Neuronal stem cell (in vitro differentiated cells): Measurements from ENCODE around the gene TBXAS1.

ENCODE experiments used
- DNase-seq: peaks from one replicate; pipeline ENCODE4 v3.0.0-alpha.2; 2013; ENCODE audit warnings: low spot score
- H2AFZ ChIP-seq: one replicate; pipeline ENCODE4 v1.6.1; 2013; ENCODE audit warnings: mild to moderate bottlenecking, low read length, inconsistent platforms
- H2AK5ac ChIP-seq: 2 replicates; pipeline ENCODE4 v1.6.1; 2013; ENCODE audit warnings: low read depth, mild to moderate bottlenecking, inconsistent platforms, low read length, moderate library complexity, mixed read lengths
- H2BK120ac ChIP-seq: 2 replicates; pipeline ENCODE4 v1.6.1; 2013; ENCODE audit warnings: low read depth, mild to moderate bottlenecking, inconsistent platforms, low read length, moderate library complexity, mixed read lengths
- H2BK12ac ChIP-seq: one replicate; pipeline ENCODE4 v1.6.1; 2013; ENCODE audit warnings: low read length, inconsistent platforms
- H2BK15ac ChIP-seq: 2 replicates; pipeline ENCODE4 v1.6.1; 2013; ENCODE audit warnings: mild to moderate bottlenecking, low read length, inconsistent platforms, mixed read lengths
- H2BK5ac ChIP-seq: one replicate; pipeline ENCODE4 v1.6.1; 2013; ENCODE audit warnings: inconsistent platforms, mild to moderate bottlenecking, low read length, moderate library complexity
- H3K14ac ChIP-seq: one replicate; pipeline ENCODE4 v1.6.1; 2013; ENCODE audit warnings: low read length, inconsistent platforms
- H3K18ac ChIP-seq: 2 replicates; pipeline ENCODE4 v1.6.1; 2013; ENCODE audit warnings: low read length, inconsistent platforms
- H3K23ac ChIP-seq: 2 replicates; pipeline ENCODE4 v1.6.1; 2013; ENCODE audit warnings: low read depth, mild to moderate bottlenecking, mixed read lengths, low read length, inconsistent platforms; ENCODE audit not compliant: poor library complexity
- H3K27ac ChIP-seq: replicated peaks from 3 replicates; pipeline ENCODE4 v1.5.1; 2013; ENCODE audit warnings: low read length, inconsistent platforms
- H3K27me3 ChIP-seq, 3 experiments: 2 replicates each; pipeline ENCODE4 v1.6.1; 2013; ENCODE audit warnings: low read length in 3 of 3, mild to moderate bottlenecking in 2 of 3, inconsistent platforms in 1 of 3, low read depth in 1 of 3, mixed read lengths in 1 of 3, moderate library complexity in 1 of 3; ENCODE audit not compliant: control insufficient read depth in 3 of 3, insufficient read depth in 3 of 3
- H3K36me3 ChIP-seq, 2 donors: replicated peaks in 1 of 2; 2 replicates each; pipeline ENCODE4 v1.6.1; 2013; ENCODE audit warnings: low read length in 2 of 2; ENCODE audit not compliant: control insufficient read depth in 2 of 2, insufficient read depth in 2 of 2
- H3K4ac ChIP-seq: 2 replicates; pipeline ENCODE4 v1.6.1; 2013; ENCODE audit warnings: inconsistent platforms, mild to moderate bottlenecking, low read length, moderate library complexity
- H3K4me1 ChIP-seq, 2 donors: 1 replicate in 1 of 2; 2 replicates in 1 of 2; pipeline ENCODE4 v1.6.1; 2013; ENCODE audit warnings: low read length in 2 of 2, low read depth in 1 of 2; ENCODE audit not compliant: control insufficient read depth in 2 of 2, insufficient read depth in 1 of 2
- H3K4me2 ChIP-seq: one replicate; pipeline ENCODE4 v1.6.1; 2013; ENCODE audit warnings: mild to moderate bottlenecking, low read length, inconsistent platforms; ENCODE audit not compliant: insufficient read depth, poor library complexity, severe bottlenecking
- H3K4me3 ChIP-seq, 2 donors: 2 replicates each; pipeline ENCODE4 v1.5.1; 2013; ENCODE audit warnings: low read length in 2 of 2, mild to moderate bottlenecking in 2 of 2, inconsistent platforms in 1 of 2, moderate library complexity in 1 of 2
- H3K79me1 ChIP-seq: one replicate; pipeline ENCODE4 v1.6.1; 2013; ENCODE audit warnings: low read depth, mild to moderate bottlenecking, inconsistent platforms, low read length, moderate library complexity
- H3K9ac ChIP-seq: one replicate; pipeline ENCODE4 v1.6.1; 2013; ENCODE audit warnings: mild to moderate bottlenecking, low read depth, low read length, inconsistent platforms; ENCODE audit not compliant: poor library complexity
- H3K9me3 ChIP-seq, 2 donors: replicated peaks in 1 of 2; 2 replicates each; pipeline versions ENCODE3 to v1.6.1; 2013; ENCODE audit warnings: low read length in 2 of 2, mild to moderate bottlenecking in 2 of 2, inconsistent platforms in 1 of 2, low read depth in 1 of 2, mixed read lengths in 1 of 2, moderate library complexity in 1 of 2; ENCODE audit not compliant: control insufficient read depth in 2 of 2, insufficient read depth in 1 of 2
- H4K8ac ChIP-seq: one replicate; pipeline ENCODE4 v1.6.1; 2013; ENCODE audit warnings: low read depth, mild to moderate bottlenecking, inconsistent platforms, low read length, moderate library complexity
- H4K91ac ChIP-seq: one replicate; pipeline ENCODE4 v1.6.1; 2013; ENCODE audit warnings: low read length, low read depth, mild to moderate bottlenecking, inconsistent platforms; ENCODE audit not compliant: poor library complexity
- WGBS, 2 donors: extraction: QIAGEN DNeasy Blood & Tissue Kit; methylation state at CpG; one replicate each; pipeline ENCODE4 v1.1.7; 2013; ENCODE audit warnings: missing lambda C conversion rate in 2 of 2, mixed read lengths in 1 of 2; ENCODE audit not compliant: insufficient read length in 2 of 2, insufficient replicate concordance in 1 of 2; ENCODE audit errors: extremely low coverage in 2 of 2; 5-methylcytosine and 5-hydroxymethylcytosine counted together

The TBXAS1 gene

DNA sequence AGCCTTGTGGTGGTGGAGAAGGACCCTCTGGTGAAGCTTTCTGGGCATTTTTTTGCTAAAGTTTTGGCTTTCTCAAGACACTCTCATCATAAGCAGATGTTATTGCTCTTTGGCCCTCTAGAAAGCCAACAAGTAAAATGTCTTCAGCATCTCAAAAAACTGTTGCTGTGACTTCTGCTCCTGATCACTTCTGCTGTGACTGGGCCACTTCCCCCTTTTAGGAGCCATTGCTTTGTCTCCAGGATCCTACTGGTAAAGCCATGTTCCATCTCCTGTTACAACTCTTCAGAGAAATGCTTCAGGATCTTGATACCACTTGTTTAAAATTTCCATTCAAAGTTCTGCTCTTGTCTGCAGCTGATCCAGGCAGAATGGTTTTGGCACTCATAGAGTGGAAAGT is 222.8 kb downstream of the TBXAS1 start:
- no peak for DNase-seq
- no peak overlapping the region for H4K8ac ChIP-seq

DNA sequence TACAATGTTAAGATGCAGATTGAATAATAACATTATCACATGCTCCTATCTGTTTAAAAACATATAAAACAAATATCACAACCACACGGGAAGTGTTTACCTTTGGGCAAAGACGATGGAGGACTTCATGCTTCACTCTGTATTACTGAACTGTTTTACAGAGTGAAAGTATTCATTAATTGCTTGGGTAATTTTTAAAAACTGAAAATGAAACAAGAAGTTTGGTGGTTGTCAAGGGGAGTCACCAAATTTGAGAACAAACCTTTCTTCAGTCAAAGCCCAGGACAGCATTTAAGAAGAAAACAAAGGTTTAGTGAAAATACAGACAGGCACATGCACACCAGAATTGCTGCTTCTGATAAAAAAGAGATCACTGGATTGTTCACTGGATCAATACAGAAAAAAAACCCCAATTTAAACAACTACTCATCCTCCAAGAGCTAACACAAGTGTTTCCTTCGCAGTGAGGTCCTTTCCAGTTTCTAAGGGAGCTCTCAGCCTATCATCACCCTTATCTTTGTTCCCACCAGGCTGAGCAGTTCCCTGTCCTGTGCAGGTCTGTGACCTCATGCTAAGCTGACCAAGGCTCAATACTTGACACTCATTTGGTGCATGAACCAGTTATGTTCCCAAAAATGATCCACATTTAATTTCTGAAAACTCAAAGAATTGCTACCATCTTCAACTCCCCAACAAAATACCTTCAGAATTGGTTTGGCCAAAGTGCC is 224.9 kb downstream of the TBXAS1 start:
- Histone ChIP-seq H3K36me3 (no peaks in the 10 kb centered on the region), H2BK120ac (no peak overlapping the region), H3K4me1 (no peaks in the 10 kb centered on the region), H2AK5ac (no peak overlapping the region), H4K8ac (no peak overlapping the region), H3K27me3 (no peaks in the 10 kb centered on the region), H2BK15ac (no peak overlapping the region), H2AFZ (no peak overlapping the region), H3K27ac (no peak overlapping the region), H3K4me2 (no peak overlapping the region), H3K23ac (no peak overlapping the region), H3K9me3 (no peaks in the 10 kb centered on the region), H3K4ac (no peak overlapping the region), H4K91ac (no peak overlapping the region), H3K4me3 (no peak overlapping the region), H3K18ac (no peak overlapping the region), H3K14ac (no peak overlapping the region), H3K9ac (no peak overlapping the region), H3K79me1 (no peaks in the 10 kb centered on the region), H2BK12ac (no peak overlapping the region), H2BK5ac (no peak overlapping the region)
- no CpG with 5 or more reads among the region's 3 CpGs for WGBS, 2 donors
- DNase-seq: no peak

More for the DNA sequence above, 222.8 kb downstream of the TBXAS1 start:
- no peak overlapping the region for H2AFZ ChIP-seq
- H3K36me3 ChIP-seq: no peaks in the 10 kb centered on the region
- no peak overlapping the region for H3K14ac ChIP-seq
- H2BK5ac ChIP-seq: no peak overlapping the region
- no peak overlapping the region for H3K4ac ChIP-seq
- H3K27me3 ChIP-seq: no peaks in the 10 kb centered on the region
- H4K91ac ChIP-seq: no peak overlapping the region
- H3K4me2 ChIP-seq: no peak overlapping the region
- H3K9me3 ChIP-seq: no peaks in the 10 kb centered on the region
- H2BK15ac ChIP-seq: no peak overlapping the region
- H3K79me1 ChIP-seq: no peaks in the 10 kb centered on the region
- H3K9ac ChIP-seq: no peak overlapping the region
- H3K4me1 ChIP-seq: no peaks in the 10 kb centered on the region
- no peak overlapping the region for H3K27ac ChIP-seq
- H3K23ac ChIP-seq: no peak overlapping the region
- H2BK12ac ChIP-seq: no peak overlapping the region
- H3K18ac ChIP-seq: no peak overlapping the region
- no peak overlapping the region for H2AK5ac ChIP-seq
- H2BK120ac ChIP-seq: no peak overlapping the region
- no peak overlapping the region for H3K4me3 ChIP-seq

DNA sequence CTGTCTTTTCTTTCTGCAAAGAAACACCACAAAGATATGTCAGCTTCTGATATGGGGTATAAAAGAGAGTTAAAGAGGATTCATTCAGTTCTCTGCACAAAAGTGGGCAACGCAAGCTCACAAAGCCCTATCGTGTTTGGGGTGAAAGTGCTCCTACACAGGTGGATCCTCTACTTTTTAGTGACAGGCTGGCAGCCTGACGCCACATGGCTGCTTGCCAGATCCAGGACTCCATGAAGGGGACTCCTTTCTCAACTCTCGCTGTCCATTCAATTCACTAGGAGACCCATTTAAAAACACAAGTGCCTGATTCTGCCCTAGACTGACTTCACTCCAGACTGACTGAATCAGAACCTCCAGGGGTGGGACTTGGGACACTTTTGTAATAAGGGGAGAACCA is 225.7 kb downstream of the TBXAS1 start:
- Histone ChIP-seq H2BK5ac (no peak overlapping the region), H2AFZ (no peak overlapping the region), H2BK12ac (no peak overlapping the region), H3K18ac (no peak overlapping the region), H3K14ac (no peak overlapping the region), H4K8ac (no peak overlapping the region), H3K23ac (no peak overlapping the region), H3K4ac (no peak overlapping the region), H3K27me3 (no peaks in the 10 kb centered on the region), H2BK15ac (no peak overlapping the region), H2AK5ac (no peak overlapping the region), H4K91ac (no peak overlapping the region), H3K9ac (no peak overlapping the region), H3K79me1 (no peaks in the 10 kb centered on the region), H3K36me3 (no peaks in the 10 kb centered on the region), H3K4me2 (no peak overlapping the region), H3K27ac (no peak overlapping the region), H3K9me3 (no peaks in the 10 kb centered on the region), H3K4me1 (no peaks in the 10 kb centered on the region), H3K4me3 (no peak overlapping the region), H2BK120ac (no peak overlapping the region)
- DNase-seq: no peak
- WGBS, 2 donors: no CpG with 5 or more reads among the region's 4 CpGs

DNA sequence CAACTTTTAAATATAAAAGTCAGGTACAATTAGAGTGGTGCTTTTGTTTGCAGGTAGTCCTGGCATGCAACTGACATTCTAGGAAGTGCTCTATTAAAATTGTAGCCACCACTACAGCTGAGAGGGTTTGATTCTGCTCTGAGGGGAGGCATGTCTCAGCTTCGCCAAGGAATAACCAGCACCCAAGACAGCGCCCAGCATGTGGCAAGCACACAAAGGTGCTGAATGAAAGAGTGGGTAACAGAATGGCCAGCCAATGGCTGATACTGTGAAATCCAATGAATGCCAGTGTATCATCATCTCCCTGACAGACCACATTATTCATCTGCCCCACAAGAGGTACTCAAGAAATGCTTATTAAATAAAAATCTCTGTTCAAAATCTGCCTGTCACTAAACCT is 226.8 kb downstream of the TBXAS1 start:
- H3K9ac ChIP-seq: no peak overlapping the region
- no peaks in the 10 kb centered on the region for H3K4me1 ChIP-seq
- no peak overlapping the region for H3K23ac ChIP-seq
- H3K18ac ChIP-seq: no peak overlapping the region
- H3K14ac ChIP-seq: no peak overlapping the region
- no peak overlapping the region for H4K91ac ChIP-seq
- no peak overlapping the region for H2BK5ac ChIP-seq
- H3K4me2 ChIP-seq: no peak overlapping the region
- H2AK5ac ChIP-seq: no peak overlapping the region
- no peaks in the 10 kb centered on the region for H3K9me3 ChIP-seq
- no peak overlapping the region for H2BK120ac ChIP-seq
- WGBS, 2 donors: no CpG with 5 or more reads among the region's 2 CpGs
- no peak for DNase-seq
- no peak overlapping the region for H2BK12ac ChIP-seq
- H2BK15ac ChIP-seq: no peak overlapping the region
- H4K8ac ChIP-seq: no peak overlapping the region
- H2AFZ ChIP-seq: no peak overlapping the region
- no peak overlapping the region for H3K4ac ChIP-seq
- no peak overlapping the region for H3K27ac ChIP-seq
- H3K79me1 ChIP-seq: no peaks in the 10 kb centered on the region
- no peak overlapping the region for H3K4me3 ChIP-seq
- peaks cover 0 to 8% (median 0%) of the 10 kb centered on the region in 3 experiments for H3K27me3 ChIP-seq
- no peaks in the 10 kb centered on the region for H3K36me3 ChIP-seq
